ENCODE measurements around the gene SH2D6. TPM values are rescaled to one million over a fixed set of nuclear protein-coding genes. Genes with fewer than 3 reads are reported as not detected.

The SH2D6 gene
- total and polyA plus RNA-seq, 11 donors = not detected

DNA sequence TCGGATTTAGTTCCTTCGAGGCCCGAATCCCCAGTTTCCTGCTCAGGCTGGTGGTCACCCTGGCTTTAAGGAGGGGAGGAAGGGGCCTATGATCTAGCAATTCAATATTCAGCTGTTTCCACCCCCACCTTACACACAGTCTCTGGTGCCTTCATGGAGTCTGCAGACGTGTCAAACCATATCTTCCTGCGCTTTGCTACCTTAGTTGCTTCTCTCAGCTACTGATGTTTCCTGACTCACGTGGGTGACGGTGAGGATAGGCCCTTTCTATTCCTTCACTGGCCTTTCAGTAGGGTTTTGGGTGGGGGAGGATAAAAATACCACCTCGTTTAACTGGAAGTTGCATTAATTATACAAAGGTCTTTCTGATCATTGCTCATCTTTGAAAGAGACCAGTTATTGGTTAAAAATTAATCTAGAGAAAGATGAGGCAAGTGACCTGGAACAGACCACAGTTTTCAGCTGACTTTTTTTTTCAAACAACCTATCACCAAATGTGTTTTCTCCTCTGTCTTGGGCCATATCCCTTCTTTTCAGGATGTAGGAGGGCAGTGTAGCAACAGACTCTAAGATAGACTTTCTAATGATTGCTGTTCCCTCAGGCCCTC, 49.7 kb downstream of the SH2D6 start:
- H3K36me3 ChIP-seq = no peaks in the 10 kb centered on the region
- peak overlapping the region in 2 of 12 donors; percentile 13 to 24 for H3K27ac ChIP-seq
- H3K9me3 ChIP-seq = no peaks in the 10 kb centered on the region
- peaks cover 0 to 22% (median 6%) of the 10 kb centered on the region in 12 donors for H3K4me1 ChIP-seq
- TF ChIP-seq POLR2A (IDR thresholded peaks at IDR 0.05) = no peak
- TF ChIP-seq, protein P1, sequence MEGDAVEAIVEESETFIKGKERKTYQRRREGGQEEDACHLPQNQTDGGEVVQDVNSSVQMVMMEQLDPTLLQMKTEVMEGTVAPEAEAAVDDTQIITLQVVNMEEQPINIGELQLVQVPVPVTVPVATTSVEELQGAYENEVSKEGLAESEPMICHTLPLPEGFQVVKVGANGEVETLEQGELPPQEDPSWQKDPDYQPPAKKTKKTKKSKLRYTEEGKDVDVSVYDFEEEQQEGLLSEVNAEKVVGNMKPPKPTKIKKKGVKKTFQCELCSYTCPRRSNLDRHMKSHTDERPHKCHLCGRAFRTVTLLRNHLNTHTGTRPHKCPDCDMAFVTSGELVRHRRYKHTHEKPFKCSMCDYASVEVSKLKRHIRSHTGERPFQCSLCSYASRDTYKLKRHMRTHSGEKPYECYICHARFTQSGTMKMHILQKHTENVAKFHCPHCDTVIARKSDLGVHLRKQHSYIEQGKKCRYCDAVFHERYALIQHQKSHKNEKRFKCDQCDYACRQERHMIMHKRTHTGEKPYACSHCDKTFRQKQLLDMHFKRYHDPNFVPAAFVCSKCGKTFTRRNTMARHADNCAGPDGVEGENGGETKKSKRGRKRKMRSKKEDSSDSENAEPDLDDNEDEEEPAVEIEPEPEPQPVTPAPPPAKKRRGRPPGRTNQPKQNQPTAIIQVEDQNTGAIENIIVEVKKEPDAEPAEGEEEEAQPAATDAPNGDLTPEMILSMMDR (IDR thresholded peaks at IDR 0.05) = no peak
- ATAC-seq (no peak), DNase-seq (no peak)
- no peak overlapping the region for H3K4me3 ChIP-seq
- H3K27me3 ChIP-seq = no peaks in the 10 kb centered on the region
- 74 to 90% (median 81%) methylated on average over 8 of the region's 8 CpGs for WGBS, 4 donors
- intact Hi-C loops (cut with DNase I) = no loop called here

DNA sequence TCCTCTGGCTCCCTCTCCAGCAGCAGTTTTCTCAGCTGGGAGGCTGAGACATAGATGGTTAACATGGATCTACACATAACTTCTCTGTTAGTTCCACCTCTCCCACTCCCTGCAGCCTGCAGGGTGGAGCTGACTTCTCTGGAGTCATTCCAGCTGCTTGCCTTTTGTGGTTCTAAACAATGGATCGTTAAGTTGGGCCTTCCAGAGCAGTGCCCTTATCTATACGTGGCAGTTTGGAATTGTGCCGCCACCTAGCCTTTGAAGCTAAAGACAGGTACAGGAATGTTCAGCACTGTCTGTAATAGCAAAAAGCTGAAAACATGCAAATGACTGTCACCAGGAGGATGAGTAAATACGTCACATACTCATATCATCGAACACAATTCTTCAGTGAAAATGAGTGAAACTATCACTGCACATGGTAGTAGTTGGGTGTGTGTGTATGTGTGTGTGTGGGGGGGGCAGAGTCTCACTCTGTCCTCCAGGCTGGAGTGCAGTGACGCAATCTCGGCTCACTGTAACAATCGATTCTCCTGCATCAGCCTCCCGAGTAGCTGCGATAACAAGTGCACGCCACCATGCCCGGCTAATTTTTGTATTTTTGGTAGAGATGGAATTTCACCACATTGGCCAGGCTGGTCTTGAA, 50.3 kb downstream of the SH2D6 start:
- Histone ChIP-seq H3K36me3 (no peaks in the 10 kb centered on the region), H3K4me1 (peaks cover 0 to 22% (median 6%) of the 10 kb centered on the region in 12 donors), H3K27me3 (no peaks in the 10 kb centered on the region), H3K27ac (peak overlapping the region in 3 of 12 donors; percentile 3 to 24 (median 13)), H3K9me3 (no peaks in the 10 kb centered on the region), H3K4me3 (no peak overlapping the region)
- TF ChIP-seq, protein P1 (IDR thresholded peaks at IDR 0.05) = no peak
- no peak for TF ChIP-seq POLR2A (IDR thresholded peaks at IDR 0.05)
- WGBS, 4 donors = 69 to 72% (median 71%) methylated on average over 12 of the region's 12 CpGs
- intact Hi-C loops (cut with DNase I) = no loop called here
- ATAC-seq = peak in 3 of 4 donors; percentile 78 to 89 (median 80)
- DNase-seq = peak in 2 of 5 donors; percentile 35 to 54

DNA sequence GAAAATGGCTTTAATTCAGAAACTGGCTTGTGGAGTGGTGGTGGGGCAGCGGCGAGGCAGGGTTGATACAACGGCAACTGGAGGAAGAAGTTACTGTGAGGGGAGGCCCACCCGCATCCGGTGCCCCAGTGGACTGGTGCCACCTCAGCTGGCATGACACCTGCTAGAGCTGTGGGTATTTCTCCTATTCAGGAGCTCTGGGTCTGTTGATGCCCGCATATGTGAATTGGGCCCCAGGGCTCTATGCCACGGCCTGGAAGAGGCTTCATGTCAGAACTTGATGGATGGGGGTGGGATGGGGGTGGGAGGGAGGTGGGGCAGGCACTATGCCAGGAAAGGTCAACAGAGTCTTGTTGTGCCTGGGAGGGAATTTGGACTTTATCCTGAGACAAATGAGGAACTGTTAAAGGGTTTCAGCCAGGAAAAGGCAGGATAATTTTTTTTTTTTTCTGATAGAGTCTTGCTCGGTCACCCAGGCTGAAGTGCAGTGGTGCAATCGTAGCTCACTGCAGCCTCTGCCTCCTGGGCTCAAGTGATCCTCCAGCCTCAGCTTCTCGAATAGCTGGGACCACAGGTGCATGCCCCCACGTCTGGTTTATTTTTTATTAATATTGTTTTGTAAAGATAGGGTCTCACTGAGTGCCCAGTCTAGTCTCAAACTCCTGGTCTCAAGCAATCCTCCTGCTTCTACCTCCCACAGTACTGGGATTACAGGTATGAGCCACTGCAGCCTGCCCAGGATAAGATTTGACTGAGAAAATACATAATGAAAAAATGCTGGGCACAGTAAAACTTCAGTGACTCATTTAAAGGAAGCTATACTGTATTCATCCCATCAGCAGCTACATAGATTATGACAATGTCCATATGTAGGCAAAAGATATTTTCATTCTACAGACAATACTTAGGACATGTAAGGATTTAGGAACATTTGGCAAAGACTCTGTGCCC, 52.6 kb downstream of the SH2D6 start:
- Histone ChIP-seq H3K4me1 (peaks cover 0 to 26% (median 7%) of the 10 kb centered on the region in 12 donors), H3K27me3 (no peaks in the 10 kb centered on the region), H3K36me3 (no peaks in the 10 kb centered on the region), H3K4me3 (no peak overlapping the region), H3K27ac (no peak overlapping the region), H3K9me3 (no peaks in the 10 kb centered on the region)
- ATAC-seq (peak in 2 of 4 donors; percentile 6 to 34), DNase-seq (no peak)
- TF ChIP-seq, protein P1 (IDR thresholded peaks at IDR 0.05) = no peak
- no peak for TF ChIP-seq POLR2A (IDR thresholded peaks at IDR 0.05)
- intact Hi-C loops (cut with DNase I) = no loop called here
- WGBS, 4 donors = 65 to 80% (median 68%) methylated on average over 11 of the region's 11 CpGs

DNA sequence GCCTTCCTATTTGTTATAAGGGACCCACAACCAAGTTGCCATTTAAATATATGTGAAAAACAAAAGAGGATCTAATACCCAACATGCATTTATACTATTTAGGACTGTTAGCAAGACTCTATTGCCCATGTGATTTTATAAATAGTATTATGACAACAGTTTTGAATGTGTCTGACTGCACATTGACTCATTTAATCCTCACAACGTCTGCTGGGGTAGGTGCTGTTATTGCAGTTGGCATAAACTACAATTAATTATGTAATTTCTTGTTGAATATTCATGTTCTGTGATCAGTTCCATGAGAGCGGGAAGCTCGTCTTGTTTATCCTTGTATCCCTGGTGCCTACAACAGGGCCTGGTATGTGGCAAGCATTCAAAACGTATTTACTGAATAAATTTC, 53.7 kb downstream of the SH2D6 start:
- DNase-seq = no peak
- WGBS, 4 donors = 86 to 89% (median 88%) methylated on average over 4 of the region's 4 CpGs
- H3K4me3 ChIP-seq = no peak overlapping the region
- TF ChIP-seq, protein P1 (IDR thresholded peaks at IDR 0.05) = no peak
- no peak for TF ChIP-seq POLR2A (IDR thresholded peaks at IDR 0.05)
- no peaks in the 10 kb centered on the region for H3K36me3 ChIP-seq
- H3K9me3 ChIP-seq = no peaks in the 10 kb centered on the region
- H3K27me3 ChIP-seq = no peaks in the 10 kb centered on the region
- ATAC-seq = no peak
- peaks cover 0 to 29% (median 7%) of the 10 kb centered on the region in 12 donors for H3K4me1 ChIP-seq
- intact Hi-C loops (cut with DNase I) = no loop called here
- H3K27ac ChIP-seq = no peak overlapping the region

Measured in heart left ventricle (tissue), 16 donors.